Mucosa of rectum (tissue), 2 donors: ENCODE data around the gene PLVAP.

Experiments
- H3K27ac ChIP-seq, 2 donors: one replicate each; pipeline ENCODE4 v1.7.0; 2013; ENCODE audit warnings: inconsistent platforms in 2 of 2, low read depth in 2 of 2, low read length in 2 of 2
- H3K27me3 ChIP-seq, 2 donors: one replicate each; pipeline ENCODE4 v1.7.0; 2013; ENCODE audit warnings: low read length in 2 of 2; ENCODE audit not compliant: control insufficient read depth in 2 of 2, insufficient read depth in 2 of 2
- H3K36me3 ChIP-seq, 2 donors: one replicate each; pipeline ENCODE4 v1.7.0; 2013; ENCODE audit warnings: low read length in 2 of 2; ENCODE audit not compliant: control insufficient read depth in 2 of 2, insufficient read depth in 2 of 2
- H3K4me1 ChIP-seq, 2 donors: one replicate each; pipeline ENCODE4 v1.7.0; 2013; ENCODE audit warnings: low read length in 2 of 2, mild to moderate bottlenecking in 1 of 2; ENCODE audit not compliant: control insufficient read depth in 2 of 2, insufficient read depth in 2 of 2
- H3K4me3 ChIP-seq, 2 donors: one replicate each; pipeline ENCODE4 v1.7.0; 2013; ENCODE audit warnings: low read length in 2 of 2
- H3K9ac ChIP-seq, 2 donors: one replicate each; pipeline ENCODE4 v1.7.0; 2013; ENCODE audit warnings: low read length in 2 of 2, low read depth in 1 of 2, mild to moderate bottlenecking in 1 of 2
- H3K9me3 ChIP-seq, 2 donors: one replicate each; pipeline ENCODE4 v1.7.0; 2013; ENCODE audit warnings: low read length in 2 of 2; ENCODE audit not compliant: control insufficient read depth in 2 of 2
- donor health status: healthy.
- donor health status: Normal muscosa, but diverticular disease.

Gene PLVAP

DNA sequence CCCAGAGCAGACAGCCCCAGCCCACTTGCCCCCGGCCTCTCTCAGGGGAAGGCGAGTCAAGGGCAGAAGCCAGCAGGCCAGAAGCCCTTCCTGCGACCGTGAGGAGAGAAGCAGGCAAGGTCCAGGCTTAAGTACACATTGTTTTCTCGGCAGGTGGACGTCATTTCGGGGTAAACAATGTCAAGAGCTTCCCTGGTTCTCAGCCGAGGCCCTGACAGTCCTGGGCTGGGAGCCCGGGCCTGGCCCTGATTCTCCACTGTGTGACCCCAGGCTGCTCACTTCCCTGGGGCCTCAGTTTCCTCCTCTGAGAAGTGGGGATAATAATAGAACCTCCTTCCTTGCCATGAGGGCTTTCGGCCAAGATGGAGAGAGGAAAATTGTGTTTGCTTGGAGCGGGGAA lies 19.4 kb downstream of the PLVAP start:
- no peaks in the 10 kb centered on the region for H3K4me1 ChIP-seq
- no peaks in the 10 kb centered on the region for H3K9me3 ChIP-seq
- H3K27ac ChIP-seq, result no peak overlapping the region
- no peaks in the 10 kb centered on the region for H3K27me3 ChIP-seq
- no peak overlapping the region for H3K9ac ChIP-seq
- H3K36me3 ChIP-seq, result no peaks in the 10 kb centered on the region
- no peak overlapping the region for H3K4me3 ChIP-seq

DNA sequence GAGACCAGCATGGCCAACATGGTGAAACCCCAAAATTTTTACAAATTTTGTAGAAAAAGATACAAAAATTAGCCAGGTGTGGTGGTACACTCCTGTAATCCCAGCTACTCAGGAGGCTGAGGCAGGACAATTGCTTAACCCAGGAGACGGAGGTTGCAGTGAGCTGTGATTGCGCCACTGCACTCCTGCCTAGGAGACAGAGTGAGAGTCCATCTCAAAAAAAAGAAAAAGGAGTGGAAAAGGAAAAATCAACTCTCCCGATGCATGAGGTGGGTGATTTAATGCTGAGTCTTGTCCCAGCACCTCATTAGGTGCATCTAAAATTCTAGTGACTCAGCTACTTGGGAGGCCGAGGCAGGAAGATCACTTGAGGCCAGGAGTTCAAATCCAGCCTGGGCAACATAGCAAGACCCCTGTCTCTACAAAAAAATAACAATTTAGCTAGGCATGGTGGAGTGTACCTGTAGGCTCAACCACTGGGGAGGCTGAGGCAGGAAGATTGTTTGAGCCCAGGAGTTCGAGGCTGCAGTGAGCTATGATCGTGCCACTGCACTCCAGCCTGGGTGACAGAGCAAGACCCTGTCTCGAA lies 20.0 kb downstream of the PLVAP start:
- Histone ChIP-seq H3K36me3 (no peaks in the 10 kb centered on the region), H3K4me3 (no peak overlapping the region), H3K9ac (no peak overlapping the region), H3K27ac (no peak overlapping the region), H3K27me3 (no peaks in the 10 kb centered on the region), H3K9me3 (no peaks in the 10 kb centered on the region), H3K4me1 (no peaks in the 10 kb centered on the region)

DNA sequence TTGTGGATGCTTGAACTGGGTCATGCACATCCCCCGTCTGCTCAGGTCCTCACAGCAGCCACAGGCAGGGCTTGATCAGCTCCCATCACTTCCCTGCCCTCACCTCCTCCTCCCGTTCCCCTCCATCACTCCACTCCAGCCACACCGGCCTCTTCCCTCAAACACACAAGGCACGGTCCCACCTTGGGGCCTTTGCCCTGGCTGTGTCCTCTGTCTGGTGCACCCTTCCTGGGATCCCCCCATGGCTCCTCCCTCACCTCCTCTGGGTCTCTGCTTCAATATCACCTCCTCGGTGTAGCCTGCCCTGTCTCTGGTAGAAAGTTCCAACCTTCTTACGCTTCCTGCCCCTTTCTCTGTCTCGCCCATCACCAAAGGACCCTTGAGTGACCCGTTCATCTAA lies 23.8 kb downstream of the PLVAP start:
- Histone ChIP-seq H3K27ac (no peak overlapping the region), H3K9ac (no peak overlapping the region), H3K4me3 (no peak overlapping the region), H3K4me1 (peaks cover 0 to 3% of the 10 kb centered on the region in 2 donors), H3K27me3 (peaks cover 5 to 6% of the 10 kb centered on the region in 2 donors), H3K9me3 (no peaks in the 10 kb centered on the region), H3K36me3 (no peaks in the 10 kb centered on the region)

DNA sequence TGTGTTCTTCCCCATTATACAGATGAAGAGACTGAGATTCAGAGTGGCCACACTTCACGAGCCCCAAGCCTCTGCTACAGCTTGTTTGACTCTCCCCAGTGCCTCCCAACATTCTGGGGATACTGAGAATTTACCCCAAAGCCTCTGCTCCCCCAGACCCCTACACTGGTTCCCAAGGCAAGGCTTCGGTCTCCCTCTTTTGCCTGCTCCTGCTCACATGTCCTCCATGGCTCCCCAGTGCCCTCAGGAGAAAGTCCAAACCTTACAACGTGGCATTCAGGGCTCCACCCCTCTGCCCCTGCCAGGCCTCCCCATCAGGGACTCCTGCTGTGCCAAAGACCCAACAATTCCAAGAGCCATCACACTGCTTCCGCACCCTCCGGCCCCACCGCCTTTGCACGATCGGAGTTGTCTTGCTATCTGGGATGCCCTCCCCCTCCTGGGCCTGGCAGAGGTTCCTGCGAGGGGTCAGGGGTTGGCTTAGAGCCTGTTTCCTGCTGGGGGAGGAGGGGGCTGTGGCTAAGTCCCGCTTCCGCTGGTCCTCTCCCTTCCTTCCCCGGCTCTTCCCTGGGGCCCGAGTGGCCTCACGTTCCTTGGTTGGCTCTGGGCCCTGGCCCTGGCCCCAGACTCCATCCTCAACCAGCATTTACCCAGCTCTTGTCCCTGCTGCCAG lies 24.4 kb downstream of the PLVAP start:
- Histone ChIP-seq H3K9me3 (no peaks in the 10 kb centered on the region), H3K27ac (no peak overlapping the region), H3K4me1 (peaks cover 0 to 3% of the 10 kb centered on the region in 2 donors), H3K27me3 (peaks cover 5 to 6% of the 10 kb centered on the region in 2 donors), H3K4me3 (no peak overlapping the region), H3K9ac (no peak overlapping the region), H3K36me3 (no peaks in the 10 kb centered on the region)

DNA sequence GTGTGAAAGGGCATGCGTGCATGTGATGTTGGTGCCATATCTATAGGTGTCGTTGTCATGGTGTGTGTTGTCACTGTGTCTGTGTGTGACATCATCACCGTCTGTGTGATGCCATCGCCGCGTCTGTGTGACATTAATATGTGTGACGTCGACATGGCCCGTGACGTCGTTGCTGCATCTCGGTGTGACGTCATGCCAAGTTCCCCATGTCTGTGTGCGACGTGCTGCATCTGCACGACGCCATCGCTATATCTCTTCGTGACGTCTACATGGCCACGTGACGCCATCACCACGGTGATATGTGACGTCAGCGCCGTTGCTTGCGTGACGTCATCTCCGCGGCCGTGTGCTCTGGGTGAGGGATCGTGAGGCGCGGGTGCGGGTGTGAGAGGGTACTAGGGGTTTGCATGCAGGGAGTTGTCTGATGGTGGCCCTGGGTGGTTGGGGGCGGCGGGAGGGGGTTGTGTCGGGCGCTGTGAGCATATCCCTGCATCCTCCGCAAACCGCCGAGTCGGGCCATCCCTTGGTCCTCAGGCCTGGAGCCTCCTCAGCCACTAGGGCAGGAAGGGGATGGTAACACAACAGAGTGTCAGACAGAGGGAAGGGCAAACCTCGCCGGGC lies 25.2 kb downstream of the PLVAP start:
- Histone ChIP-seq H3K4me3 (no peak overlapping the region), H3K36me3 (no peaks in the 10 kb centered on the region), H3K9me3 (no peaks in the 10 kb centered on the region), H3K27ac (no peak overlapping the region), H3K9ac (no peak overlapping the region), H3K4me1 (peaks cover 0 to 3% of the 10 kb centered on the region in 2 donors), H3K27me3 (peaks cover 5 to 6% of the 10 kb centered on the region in 2 donors)

DNA sequence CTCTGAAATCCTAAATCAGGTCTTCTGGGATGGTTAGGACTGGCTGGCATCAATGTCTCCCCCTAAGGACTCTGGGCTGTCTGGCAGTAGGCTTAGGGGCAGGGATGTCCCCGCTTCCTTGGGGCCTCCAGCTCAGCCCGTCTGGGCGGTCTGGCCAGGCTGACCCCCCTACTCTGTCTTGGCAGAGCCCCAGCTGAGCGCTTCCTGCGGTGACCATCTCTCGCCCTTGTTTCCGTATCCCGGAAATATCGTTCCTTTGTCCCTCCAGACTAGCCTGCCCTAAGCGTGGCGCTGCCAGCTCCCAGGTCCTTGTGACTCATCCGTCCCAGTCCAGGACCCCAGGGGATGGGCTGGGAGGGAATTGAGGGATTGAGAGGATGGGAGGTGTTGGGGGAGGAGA lies 28.4 kb downstream of the PLVAP start:
- H3K9ac ChIP-seq, result no peak overlapping the region
- no peaks in the 10 kb centered on the region for H3K9me3 ChIP-seq
- peaks cover 5 to 6% of the 10 kb centered on the region in 2 donors for H3K27me3 ChIP-seq
- peak overlapping the region in 1 of 2 donors; percentile 31 for H3K27ac ChIP-seq
- peaks cover 0 to 3% of the 10 kb centered on the region in 2 donors for H3K4me1 ChIP-seq
- no peak overlapping the region for H3K4me3 ChIP-seq
- H3K36me3 ChIP-seq, result no peaks in the 10 kb centered on the region

DNA sequence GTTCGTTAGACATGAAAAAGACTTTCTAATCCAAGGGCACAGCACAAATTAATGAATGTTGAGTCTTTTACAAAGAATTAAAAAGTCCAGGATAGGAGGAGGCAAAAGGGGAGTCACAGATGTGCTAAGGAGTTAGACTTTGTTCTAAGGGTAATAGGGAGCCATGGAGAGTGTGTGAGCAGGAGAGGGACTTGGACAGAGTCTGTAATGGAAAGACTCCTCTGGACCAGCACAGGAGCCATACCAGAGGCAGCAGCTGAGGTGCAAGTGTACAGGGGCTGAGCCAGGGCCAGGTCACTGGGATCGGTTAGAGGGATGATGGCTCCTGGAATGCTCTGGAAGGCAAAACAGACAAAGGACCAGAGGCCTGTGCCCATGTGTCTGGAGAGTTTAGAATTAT lies 29.3 kb downstream of the PLVAP start:
- no peaks in the 10 kb centered on the region for H3K9me3 ChIP-seq
- peaks cover 5 to 6% of the 10 kb centered on the region in 2 donors for H3K27me3 ChIP-seq
- H3K36me3 ChIP-seq, result no peaks in the 10 kb centered on the region
- peaks cover 0 to 3% of the 10 kb centered on the region in 2 donors for H3K4me1 ChIP-seq
- no peak overlapping the region for H3K9ac ChIP-seq
- H3K4me3 ChIP-seq, result no peak overlapping the region
- no peak overlapping the region for H3K27ac ChIP-seq

DNA sequence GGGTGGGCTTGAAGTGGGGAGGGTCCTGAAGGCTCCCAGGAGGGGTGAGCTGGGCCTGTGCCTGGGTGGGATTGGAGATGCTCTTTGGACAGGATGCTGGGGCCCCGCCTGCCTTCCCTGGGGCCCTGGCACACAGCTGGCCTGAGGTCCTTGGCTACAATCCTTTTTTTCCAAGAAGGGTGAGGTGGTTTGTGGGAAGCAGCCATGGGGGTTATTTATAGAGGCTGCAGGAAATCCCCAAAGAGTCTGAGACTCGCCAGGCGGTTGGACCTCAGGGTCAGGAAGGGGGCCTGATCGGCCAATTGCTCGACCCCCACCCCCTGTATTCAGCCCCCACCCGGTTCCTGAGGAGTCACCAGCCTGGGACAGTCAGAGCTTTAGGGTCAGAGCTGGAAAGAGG lies 29.8 kb downstream of the PLVAP start:
- Histone ChIP-seq H3K9me3 (no peaks in the 10 kb centered on the region), H3K27me3 (peaks cover 5 to 6% of the 10 kb centered on the region in 2 donors), H3K9ac (no peak overlapping the region), H3K27ac (no peak overlapping the region), H3K4me3 (no peak overlapping the region), H3K36me3 (no peaks in the 10 kb centered on the region), H3K4me1 (peaks cover 0 to 3% of the 10 kb centered on the region in 2 donors)

DNA sequence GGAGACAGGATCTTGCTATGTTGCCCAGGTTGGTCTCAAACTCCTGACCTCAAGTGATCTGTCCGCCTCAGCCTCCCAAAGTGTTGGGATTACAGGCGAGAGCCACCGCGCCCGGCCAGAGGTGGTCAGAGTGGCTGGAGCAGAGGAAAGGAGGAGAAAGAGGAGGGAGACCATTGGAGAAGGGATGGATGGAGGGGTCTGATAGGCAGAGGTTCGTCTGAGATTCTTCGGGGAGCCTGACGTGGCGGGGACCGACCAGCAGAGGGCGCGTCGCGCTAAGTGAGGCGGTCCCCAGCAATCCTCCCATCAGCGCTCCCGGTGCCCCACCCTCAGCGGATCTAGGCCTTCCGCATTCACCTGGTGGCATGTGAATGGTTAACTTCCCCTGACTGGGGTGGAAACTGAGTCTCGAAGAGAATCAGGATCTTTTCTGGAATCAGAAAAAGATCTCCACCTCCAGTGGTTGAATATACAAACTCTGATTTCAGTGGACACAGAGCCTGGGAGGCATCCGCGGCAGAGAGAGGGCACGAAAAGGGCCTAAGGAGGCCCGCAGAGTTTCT lies 31.0 kb downstream of the PLVAP start:
- Histone ChIP-seq H3K9me3 (no peaks in the 10 kb centered on the region), H3K9ac (no peak overlapping the region), H3K36me3 (peaks cover 0 to 3% of the 10 kb centered on the region in 2 donors), H3K27ac (no peak overlapping the region), H3K27me3 (peaks cover 5 to 6% of the 10 kb centered on the region in 2 donors), H3K4me3 (no peak overlapping the region), H3K4me1 (peaks cover 0 to 3% of the 10 kb centered on the region in 2 donors)

DNA sequence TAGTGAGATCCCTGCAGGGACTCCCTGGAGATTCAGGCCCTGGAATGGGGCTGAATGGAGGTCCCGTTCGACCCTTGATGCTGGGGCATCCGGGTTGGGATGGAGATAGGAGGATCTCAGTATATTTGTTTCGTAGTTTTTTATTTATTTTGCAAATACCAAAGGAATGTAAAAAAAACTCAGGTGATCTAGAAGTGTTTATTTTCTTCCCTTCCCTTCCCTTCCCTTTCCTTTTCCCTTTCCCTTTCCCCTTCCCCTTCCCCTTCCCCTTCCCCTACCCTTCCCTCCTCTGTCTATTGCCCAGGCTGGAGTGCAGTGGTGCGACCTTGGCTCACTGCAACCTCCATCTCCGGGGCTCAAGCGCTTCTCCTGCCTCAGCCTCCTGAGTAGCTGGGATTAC lies 35.3 kb downstream of the PLVAP start:
- Histone ChIP-seq H3K4me3 (no peak overlapping the region), H3K4me1 (peaks cover 15 to 21% of the 10 kb centered on the region in 2 donors), H3K27ac (no peak overlapping the region), H3K9me3 (no peaks in the 10 kb centered on the region), H3K9ac (no peak overlapping the region), H3K27me3 (no peaks in the 10 kb centered on the region), H3K36me3 (peaks cover 0 to 3% of the 10 kb centered on the region in 2 donors)
